CD4-positive, alpha-beta T cell treated with Interferon gamma for 1 hour (primary cell): ENCODE measurements around the gene MAP3K10.

Source experiments
- DNase-seq: peaks from one replicate; pipeline ENCODE4 v3.0.0-alpha.2; 2020

Gene MAP3K10

GRCh38 chr19:40175820-40176219, 15.4 kb upstream of the MAP3K10 start:
- DNase-seq: no peak

- no peak for DNase-seq
Observed at GRCh38 chr19:40177286-40178070, 13.7 kb upstream of the MAP3K10 start.

- DNase-seq: no peak
Observed at GRCh38 chr19:40178756-40179155, 12.5 kb upstream of the MAP3K10 start.

GRCh38 chr19:40184273-40184672, 7.0 kb upstream of the MAP3K10 start:
- DNase-seq: no peak

GRCh38 chr19:40191836-40192646, 815 bp downstream of the MAP3K10 start:
- peak; percentile 19 for DNase-seq

- DNase-seq: no peak
Observed at GRCh38 chr19:40192758-40193586, 1.7 kb downstream of the MAP3K10 start.

GRCh38 chr19:40193587-40193849, 2.3 kb downstream of the MAP3K10 start:
- no peak for DNase-seq

- no peak for DNase-seq
Observed at GRCh38 chr19:40198272-40198990, 7.2 kb downstream of the MAP3K10 start.

GRCh38 chr19:40200341-40201099, 9.3 kb downstream of the MAP3K10 start:
- no peak for DNase-seq

- DNase-seq: no peak
Observed at GRCh38 chr19:40204381-40204780, 13.2 kb downstream of the MAP3K10 start.

GRCh38 chr19:40205760-40206159, 14.5 kb downstream of the MAP3K10 start:
- no peak for DNase-seq

- no peak for DNase-seq
Observed at GRCh38 chr19:40208602-40209001, 17.4 kb downstream of the MAP3K10 start.

- no peak for DNase-seq
Observed at GRCh38 chr19:40210889-40211288, 19.7 kb downstream of the MAP3K10 start.

- DNase-seq: no peak
Observed at GRCh38 chr19:40213251-40213829, 22.1 kb downstream of the MAP3K10 start.

GRCh38 chr19:40213882-40214570, 22.8 kb downstream of the MAP3K10 start:
- no peak for DNase-seq

- DNase-seq: no peak
Observed at GRCh38 chr19:40214936-40215335, 23.7 kb downstream of the MAP3K10 start.

GRCh38 chr19:40216013-40216776, 25.0 kb downstream of the MAP3K10 start:
- DNase-seq: no peak

GRCh38 chr19:40216777-40217026, 25.5 kb downstream of the MAP3K10 start:
- DNase-seq: no peak

- no peak for DNase-seq
Observed at GRCh38 chr19:40217027-40217810, 26.0 kb downstream of the MAP3K10 start.
